ENCODE data around the gene TMTC2.

The TMTC2 gene

DNA sequence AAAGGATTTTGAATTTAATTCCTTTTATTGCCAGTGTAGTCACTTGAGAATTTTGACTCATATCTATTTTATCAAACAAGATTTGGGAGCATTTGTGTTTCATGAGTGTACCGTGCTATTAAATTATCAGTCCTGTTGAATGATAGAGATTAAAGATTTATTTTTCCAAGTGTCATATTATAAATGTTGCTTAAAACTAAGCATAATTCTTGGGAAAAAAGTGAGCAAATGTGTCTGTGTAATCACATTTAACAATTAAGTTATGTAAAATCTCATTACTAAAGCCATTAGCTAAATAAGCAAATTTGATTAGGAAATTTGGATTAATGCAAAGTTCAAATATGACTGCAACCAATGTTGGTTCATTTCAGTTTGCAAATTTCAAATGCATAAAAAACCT lies 266.7 kb downstream of the TMTC2 start:
- no peak for DNase-seq (ENCODE audit: low read depth, low spot score)

DNA sequence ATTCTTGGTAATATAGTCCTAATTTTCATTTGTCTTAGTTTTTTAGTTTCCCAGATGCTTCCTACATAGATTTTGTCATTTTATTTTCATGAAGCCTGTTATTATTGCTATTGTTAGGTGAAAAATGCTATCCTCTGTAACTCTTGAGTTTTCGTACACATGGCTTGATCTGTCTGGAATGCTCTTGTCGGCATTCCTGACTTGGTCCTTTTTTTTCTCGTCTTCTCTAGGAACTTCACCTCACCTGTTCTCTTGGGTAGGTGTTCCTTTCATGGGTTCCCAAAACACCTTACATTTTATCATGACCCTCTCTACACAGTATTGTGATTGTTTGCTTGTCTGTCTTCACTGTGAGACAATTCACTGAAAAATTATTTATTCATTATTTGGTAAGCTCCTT lies 267.4 kb downstream of the TMTC2 start:
- no peak for DNase-seq (ENCODE audit: low read depth, low spot score)

DNA sequence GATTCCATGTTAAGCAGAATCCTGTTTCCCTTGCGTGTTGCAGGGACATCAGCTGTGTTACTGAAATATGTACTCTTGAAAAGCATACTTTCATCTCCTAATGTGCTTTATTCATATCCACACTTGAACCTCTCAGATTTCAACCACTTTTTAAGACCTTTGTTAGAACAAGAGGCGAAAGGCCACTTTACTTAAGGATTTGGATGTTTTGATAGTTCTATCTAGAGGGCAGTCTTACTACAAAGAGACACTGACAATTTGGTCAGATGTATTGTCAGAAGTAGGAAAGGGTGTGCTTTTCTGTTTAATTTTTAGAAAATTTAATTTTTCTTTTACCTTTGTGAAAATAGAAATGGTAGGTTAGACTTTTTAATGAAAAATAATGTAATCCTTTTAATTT lies 267.9 kb downstream of the TMTC2 start:
- no peak for DNase-seq (ENCODE audit: low read depth, low spot score)

DNA sequence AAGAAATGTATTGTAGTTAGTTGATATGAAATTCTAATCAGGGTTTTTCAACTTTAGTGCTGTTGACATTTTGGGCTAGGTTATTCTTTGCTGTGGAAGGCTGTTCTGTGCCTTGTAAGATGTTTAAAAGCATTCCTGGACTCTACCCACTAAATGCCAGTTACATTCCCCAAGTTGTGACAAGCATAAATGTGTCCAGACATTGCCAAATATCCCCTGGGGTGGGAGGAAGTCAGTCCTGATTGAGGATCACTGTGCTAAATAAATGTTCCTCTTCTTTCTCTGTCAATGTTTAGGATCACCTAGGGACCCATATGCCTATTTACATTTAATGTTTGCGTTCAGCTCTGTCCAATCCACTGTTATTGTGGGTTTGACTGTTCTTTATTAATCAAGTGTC lies 268.3 kb downstream of the TMTC2 start:
- peak; percentile 52 for DNase-seq (ENCODE audit: low read depth, low spot score)

DNA sequence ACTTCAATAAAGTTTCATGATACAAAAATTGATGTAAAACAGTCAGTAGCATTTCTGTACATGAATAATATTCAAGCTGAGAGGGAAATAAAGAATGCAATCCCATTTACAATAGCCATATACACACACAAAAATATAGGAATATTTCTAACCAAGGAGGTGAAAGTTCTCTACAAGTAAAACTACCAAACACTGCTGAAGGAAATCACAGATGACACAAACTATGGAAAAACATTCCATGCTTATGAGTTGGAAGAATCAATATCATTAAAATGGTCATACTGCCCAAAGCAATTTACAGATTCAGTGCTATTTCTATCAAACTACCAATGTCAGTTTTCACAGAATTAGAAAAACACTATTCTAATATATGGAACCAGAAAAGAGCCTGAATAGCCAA lies 272.3 kb downstream of the TMTC2 start:
- no peak for DNase-seq (ENCODE audit: low read depth, low spot score)

DNA sequence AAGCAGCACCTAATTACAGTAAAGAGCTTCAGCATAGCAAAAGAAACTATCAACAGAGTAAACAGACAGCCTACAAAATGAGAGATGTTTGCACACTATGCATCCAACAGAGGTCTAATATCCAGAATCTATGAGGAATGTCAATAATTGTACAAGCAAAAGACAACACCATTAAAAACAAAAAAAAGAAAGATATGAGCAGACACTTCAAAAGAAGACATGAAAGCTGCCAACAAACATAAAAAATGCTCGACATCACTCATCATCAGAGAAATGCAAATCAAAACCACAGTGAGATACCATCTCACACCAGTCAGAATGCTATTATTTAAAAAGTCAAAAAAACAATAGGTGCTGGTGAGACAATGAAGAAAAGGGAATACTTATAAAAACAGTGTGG lies 273.1 kb downstream of the TMTC2 start:
- DNase-seq (ENCODE audit: low read depth, low spot score), result no peak

DNA sequence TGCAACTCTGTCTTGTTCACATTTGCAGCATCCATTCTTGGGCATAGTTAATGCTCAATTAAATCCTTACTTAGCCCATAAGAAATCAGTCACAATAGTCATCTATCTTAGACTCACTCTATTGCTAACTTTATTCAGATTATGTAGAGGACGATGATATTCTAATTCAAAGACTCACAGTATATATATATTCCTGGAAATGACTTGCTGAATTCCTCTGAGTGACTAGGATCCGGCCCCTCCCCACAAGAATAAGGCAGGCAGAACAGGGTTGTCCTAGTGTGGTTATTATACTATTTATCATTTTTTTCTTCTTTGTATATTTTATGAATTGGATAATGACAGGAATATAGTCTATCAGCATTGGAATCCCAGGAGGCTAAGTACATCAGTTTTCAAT lies 275.1 kb downstream of the TMTC2 start:
- DNase-seq (ENCODE audit: low read depth, low spot score), result no peak

DNA sequence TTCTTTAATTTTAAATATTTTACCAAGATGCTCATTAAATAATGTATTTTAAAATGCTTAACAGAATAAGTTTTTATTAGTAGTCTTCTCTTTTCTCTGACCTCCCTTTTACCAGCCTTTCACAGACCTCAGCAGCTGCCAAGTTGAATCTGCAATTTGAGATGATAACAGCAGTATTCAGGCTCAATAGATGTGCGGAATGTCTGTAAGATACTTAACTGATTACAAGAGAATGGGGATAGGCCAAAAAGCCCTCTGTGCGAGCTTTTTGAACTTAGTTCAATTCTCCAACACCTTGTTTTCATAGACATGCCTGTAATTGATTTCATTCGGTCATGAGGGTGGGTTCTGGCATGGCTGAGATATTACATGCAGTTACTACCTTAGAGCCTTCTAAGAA lies 277.2 kb downstream of the TMTC2 start:
- DNase-seq (ENCODE audit: low read depth, low spot score), result no peak

DNA sequence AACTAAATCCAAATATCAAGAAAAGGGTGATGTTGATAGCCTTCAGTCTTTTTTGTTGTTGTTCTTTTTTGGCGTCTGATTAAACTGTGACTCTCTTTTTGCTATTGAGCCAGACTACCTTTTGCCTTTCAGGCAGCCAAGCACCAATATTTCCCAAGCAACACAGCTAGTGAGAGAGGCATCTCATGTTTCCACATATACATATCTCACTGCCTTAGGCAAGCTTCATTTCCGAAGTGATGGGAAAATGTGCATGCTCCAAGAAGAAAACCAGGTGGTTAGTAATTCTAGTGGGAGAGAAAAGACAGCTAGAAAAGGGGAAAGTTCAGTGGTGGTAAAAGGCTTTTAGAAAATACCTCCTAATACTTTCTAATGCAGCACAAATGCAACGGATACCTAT lies 277.7 kb downstream of the TMTC2 start:
- no peak for DNase-seq (ENCODE audit: low read depth, low spot score)

DNA sequence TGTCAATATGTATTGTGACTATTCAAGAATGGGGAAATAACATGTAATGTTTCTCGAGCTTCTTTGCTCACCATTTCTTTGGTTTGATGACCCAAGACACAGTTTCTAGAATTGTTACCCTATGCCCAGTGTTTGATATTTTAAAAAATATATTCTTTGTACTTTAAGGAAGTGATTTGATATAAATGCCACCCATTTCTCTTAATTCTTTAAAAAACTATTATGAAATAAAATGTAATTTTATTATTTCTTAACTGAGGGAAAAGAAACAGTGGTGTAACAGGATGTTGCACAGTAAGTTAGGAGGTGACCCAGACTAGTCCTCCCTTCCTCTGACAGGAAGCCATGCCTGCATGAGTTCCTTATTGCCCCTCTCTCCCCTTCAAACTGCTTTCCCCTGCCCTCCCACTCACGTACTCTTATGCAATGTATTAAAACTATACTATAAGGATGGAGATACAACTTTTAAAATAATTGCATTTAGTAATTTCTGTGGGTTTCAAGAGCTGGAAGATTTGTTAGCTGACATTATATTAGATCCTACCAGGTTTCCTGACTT lies 279.4 kb downstream of the TMTC2 start:
- no peak for DNase-seq (ENCODE audit: low read depth, low spot score)

DNA sequence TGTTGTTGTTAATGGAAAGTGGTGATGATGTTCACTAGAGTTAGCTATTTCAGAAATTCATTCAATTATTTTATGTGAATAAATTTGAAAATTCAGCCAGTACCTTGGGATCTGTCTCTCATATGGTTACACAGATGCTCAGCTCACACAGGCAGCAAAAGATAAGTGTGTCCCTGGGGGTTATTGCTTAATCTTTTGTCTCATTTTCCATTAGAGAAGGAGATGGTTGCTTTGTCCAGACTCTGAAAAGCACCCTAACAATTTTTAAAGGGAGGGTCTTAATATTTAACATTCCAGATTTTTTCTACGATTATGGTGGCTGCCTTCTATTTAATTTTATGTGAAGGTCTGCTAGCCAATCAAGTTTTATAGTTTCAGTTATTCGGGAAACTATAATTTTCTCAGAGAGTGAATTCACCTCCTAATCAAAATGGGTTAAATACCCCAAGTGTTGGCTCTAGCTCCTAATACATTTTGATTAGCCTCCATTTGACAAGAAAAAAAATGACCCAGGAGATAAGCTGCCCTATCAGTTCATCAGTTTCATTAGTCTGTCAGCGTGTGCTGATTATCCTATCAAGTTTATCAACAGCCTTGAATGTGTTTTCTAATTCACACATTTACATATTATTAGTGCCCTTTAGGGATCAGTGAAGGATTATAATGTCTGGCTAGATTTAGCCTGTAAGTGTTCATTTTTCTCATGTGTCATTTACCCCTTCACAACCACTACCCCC lies 282.1 kb downstream of the TMTC2 start:
- no peak for DNase-seq (ENCODE audit: low read depth, low spot score)

DNA sequence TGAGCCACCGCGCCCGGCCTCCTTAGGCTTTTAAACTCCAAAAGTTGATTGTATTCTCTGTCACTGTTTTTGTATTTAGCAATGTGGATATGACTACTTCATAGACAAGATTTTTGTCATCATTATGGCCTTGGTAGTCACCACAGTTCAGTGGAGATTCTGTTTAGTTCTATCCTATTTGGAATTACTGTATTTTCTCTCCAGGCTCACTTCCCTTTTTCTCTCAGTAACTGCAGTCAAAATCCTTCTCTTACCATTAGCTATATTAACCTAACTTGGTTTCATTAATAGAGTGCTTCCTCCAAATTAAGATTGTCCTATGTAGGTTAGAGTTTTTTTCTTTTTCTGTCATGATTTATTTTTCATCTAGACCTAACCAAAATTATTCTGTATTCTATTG lies 283.9 kb downstream of the TMTC2 start:
- DNase-seq (ENCODE audit: low read depth, low spot score), result no peak

DNA sequence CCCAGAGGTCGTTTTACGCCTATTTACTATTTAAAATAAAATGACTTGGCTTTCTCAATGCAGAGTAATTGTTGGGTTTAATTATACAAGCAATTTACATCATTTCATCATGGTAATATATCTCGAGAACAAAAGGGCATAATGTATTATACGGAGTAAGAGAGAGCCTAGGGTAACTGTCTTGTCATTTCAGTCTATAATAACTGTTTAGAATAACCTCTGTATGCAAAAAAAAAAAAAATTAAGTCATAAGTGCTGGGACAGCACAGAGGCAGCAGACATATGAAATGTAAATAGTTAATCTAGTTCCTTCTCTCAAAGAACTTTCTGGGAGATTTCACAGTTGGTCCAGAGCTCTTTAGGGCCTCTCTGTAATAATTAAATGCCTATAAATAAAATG lies 284.9 kb downstream of the TMTC2 start:
- no peak for DNase-seq (ENCODE audit: low read depth, low spot score)

DNA sequence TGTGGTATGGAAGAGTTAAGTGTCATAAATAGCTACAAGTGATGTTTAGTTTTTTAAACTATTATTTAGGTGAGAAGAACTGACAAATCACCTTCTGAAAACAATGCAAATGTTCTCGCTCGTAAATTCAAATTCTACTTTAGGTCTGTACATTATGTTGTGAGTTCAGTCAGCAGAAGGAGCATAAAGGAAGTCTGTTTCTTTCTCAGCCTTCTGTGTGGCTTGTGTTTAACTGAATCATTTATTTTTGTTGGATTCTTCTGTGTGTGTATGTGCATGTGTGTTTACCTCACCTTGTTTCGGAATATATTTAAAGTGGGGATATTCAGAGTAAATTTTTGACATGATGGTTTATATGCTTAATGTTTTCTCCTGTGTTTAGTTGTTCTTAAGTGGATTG lies 285.9 kb downstream of the TMTC2 start:
- DNase-seq (ENCODE audit: low read depth, low spot score), result no peak

DNA sequence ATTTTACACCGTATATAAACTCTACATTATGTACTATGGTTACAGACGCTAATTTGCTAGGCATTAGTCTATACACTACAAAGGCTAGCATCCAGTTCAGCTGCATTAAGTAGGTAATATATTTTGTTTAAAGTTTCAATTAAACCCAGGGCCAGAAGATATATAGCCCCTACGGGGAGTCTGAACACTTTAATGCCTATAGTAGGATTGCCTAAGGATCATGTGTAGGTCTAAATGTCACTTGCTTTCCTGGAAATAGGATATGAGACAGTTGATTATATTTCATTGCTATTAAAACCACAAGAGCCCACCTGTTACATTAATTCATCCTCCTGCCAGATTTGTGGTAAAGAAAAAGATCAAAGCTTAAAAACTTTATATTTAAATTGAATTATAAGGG lies 286.9 kb downstream of the TMTC2 start:
- no peak for DNase-seq (ENCODE audit: low read depth, low spot score)

DNA sequence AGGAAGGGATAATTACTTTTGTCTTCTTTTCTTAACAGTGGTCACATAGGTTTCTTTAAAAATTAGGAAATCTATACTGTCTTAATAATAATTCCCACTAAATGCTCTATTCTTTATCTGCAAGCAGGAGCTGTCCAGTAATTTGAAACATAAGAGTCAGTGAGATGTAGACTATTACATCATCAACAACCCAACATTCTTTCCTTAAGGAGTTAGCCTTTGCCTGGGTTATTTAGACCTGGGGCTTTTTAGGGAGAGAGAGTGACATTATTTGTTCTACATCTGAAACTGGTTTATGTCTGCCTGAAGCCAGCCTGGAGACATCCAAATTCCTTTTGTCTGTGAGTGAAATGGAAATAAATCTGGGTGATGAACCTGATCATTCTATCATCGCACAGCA lies 294.4 kb downstream of the TMTC2 start:
- no peak for DNase-seq (ENCODE audit: low read depth, low spot score)

DNA sequence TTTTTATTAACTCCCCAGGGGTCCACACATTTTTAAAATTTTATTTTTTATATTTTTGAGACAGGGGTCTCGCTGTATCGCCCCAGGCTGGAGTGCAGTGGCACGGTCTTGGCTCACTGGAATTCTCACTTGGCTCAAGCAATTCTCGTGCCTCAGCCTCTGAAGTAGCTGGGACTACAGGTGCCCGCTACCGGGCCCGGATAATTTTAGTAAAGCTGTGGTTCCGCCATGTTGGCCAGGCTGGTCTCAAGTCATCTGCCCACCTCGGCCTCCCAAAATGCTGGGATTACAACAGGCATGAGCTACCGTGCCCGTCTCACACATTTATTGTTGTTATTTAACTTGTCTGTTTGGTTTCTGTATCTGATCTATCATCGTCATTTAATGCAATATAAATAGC lies 307.4 kb downstream of the TMTC2 start:
- no peak for DNase-seq (ENCODE audit: low read depth, low spot score)

DNA sequence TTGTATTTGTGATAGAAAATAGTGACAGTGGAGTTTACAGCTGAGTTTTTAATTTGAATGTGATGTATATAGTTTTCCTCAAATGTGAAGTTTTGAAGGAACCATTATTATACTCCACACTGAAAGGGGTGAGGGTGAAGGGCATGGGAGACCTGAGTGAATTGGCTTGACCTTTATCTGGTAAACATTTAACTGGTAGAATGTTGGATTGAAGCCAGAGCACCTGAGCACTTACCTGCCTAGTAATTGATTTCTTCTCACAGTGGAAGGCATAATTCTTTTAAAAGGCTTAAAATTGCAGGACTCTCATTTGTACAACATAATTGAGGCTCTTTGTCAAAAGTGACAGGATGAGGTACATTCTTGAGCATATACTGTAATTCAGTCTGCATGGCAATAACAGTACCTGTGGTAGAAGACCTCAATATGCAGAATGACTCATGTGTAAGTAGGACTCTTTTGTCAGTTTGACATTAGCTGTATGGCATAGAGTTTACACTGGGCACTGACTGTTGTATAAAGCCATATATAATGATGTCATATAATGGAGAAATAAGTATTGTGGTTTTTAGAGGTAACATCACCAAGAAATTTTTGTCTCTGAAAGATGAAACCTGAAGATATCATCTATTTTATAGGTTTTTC lies 309.6 kb downstream of the TMTC2 start:
- DNase-seq (ENCODE audit: low read depth, low spot score), result no peak

DNA sequence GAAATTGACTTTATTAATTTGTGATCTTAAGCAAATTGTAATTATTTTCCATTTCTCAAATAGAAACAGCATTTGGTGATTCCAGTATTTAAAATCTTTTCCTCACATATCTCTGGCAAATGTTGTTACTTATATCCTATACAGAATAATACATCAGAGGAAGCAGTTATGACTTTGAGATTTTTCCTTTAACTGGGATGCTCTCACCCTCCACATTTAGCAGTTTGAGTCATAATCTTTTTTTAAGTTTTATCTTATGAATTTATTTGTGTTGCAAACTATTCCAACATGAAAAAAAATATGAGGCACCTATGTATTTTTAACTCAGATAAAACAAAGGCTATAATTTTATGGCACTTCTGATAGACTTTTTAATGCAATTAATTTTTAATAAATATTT lies 311.8 kb downstream of the TMTC2 start:
- no peak for DNase-seq (ENCODE audit: low read depth, low spot score)

DNA sequence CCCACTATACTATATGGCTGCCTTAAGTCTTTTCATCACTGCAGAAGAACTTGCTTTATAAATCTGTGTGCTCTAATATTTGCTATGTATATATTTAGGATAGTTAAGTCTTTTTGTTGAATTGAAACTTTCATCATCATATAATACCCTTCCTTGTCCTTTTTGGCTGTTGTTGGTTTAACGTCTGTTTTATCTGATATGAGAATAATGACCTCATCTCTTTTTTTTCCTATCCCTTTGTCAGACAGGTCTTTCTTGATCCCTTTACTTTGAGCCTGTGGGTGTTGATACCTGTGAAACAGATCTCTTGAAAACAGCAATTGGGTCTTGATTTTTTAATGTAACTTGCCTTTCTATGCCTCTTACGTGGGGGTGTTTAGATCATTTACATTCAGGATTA lies 316.3 kb downstream of the TMTC2 start:
- DNase-seq (ENCODE audit: low read depth, low spot score), result no peak

DNA sequence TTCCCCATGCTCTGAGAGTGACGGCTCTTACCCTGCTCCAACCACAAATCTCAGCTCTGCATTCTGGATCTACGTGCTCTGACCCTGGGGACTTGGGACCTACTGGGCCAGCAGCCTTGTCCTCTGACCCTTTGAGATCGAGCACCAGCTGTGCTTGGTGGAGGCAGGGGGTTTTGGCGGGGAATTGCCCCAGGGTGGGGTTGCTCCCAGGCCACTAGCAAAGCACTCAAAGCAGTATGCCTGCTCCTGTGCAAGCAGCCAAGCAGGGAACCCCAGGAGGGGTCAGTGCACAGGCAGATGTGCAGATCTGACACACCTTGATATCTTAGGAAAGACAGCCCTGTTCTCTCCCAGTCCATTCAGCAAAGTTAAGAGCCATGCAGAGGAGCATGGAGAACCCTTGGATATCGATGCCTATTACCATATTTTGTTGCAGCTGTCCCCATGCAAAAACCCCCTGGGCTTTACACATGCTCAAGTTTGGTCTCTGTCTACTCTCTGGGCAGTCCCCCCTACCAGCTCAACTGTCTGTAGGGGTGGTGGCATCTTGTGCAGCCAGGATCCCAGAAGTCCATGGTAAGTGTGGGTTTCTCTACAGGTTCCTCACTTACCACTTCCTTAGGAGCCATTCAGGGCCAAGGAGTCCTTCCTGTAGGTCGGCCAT lies 319.0 kb downstream of the TMTC2 start:
- DNase-seq (ENCODE audit: low read depth, low spot score), result no peak

DNA sequence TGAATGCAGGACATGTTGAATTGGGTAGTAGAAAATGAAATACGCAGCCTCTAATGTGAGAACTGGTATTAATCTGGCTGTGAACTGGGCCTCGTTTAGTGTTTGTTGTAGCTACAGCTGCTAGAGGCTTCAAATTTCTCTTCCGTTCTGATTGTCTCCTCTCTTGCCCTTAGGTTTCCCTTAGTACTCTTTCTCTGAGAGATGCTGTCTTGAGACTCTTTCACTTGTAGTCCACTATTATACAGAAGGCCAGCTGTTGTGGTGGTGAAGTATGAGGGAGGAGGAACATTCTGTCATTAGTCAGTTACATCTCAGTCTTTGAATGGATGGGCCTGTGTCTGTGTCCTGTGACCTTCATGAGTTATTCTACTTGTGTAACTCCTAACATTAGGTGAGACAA lies 322.0 kb downstream of the TMTC2 start:
- no peak for DNase-seq (ENCODE audit: low read depth, low spot score)
